GM12865 (cell line): Measurements from ENCODE around the gene RHOC.

Source experiments
- DNase-seq: peaks from one replicate; pipeline ENCODE4 v3.0.0; 2010; ENCODE audit warnings: low read depth
- H3K4me3 ChIP-seq: 2 replicates; pipeline ENCODE4 v1.5.1; 2011; ENCODE audit warnings: mild to moderate bottlenecking, low read depth, low read length, control low read depth
- TF ChIP-seq, protein P1 (sequence below): IDR thresholded peaks from 2 replicates; pipeline ENCODE4 v1.5.1; 2011; ENCODE audit warnings: low read length, control low read depth, low read depth, inconsistent platforms; ENCODE audit not compliant: insufficient read depth; ENCODE audit errors: missing control alignments

The RHOC gene

GRCh38 chr1:112678605-112679004, 28.3 kb downstream of the RHOC start:
- TF ChIP-seq, protein P1, sequence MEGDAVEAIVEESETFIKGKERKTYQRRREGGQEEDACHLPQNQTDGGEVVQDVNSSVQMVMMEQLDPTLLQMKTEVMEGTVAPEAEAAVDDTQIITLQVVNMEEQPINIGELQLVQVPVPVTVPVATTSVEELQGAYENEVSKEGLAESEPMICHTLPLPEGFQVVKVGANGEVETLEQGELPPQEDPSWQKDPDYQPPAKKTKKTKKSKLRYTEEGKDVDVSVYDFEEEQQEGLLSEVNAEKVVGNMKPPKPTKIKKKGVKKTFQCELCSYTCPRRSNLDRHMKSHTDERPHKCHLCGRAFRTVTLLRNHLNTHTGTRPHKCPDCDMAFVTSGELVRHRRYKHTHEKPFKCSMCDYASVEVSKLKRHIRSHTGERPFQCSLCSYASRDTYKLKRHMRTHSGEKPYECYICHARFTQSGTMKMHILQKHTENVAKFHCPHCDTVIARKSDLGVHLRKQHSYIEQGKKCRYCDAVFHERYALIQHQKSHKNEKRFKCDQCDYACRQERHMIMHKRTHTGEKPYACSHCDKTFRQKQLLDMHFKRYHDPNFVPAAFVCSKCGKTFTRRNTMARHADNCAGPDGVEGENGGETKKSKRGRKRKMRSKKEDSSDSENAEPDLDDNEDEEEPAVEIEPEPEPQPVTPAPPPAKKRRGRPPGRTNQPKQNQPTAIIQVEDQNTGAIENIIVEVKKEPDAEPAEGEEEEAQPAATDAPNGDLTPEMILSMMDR = no peak

GRCh38 chr1:112677501-112677900, 29.4 kb downstream of the RHOC start:
- TF ChIP-seq, protein P1 = no peak
- no peak overlapping the region for H3K4me3 ChIP-seq
- no peak for DNase-seq

More at GRCh38 chr1:112678605-112679004, 28.3 kb downstream of the RHOC start:
- DNase-seq = no peak
- H3K4me3 ChIP-seq = no peak overlapping the region

DNA sequence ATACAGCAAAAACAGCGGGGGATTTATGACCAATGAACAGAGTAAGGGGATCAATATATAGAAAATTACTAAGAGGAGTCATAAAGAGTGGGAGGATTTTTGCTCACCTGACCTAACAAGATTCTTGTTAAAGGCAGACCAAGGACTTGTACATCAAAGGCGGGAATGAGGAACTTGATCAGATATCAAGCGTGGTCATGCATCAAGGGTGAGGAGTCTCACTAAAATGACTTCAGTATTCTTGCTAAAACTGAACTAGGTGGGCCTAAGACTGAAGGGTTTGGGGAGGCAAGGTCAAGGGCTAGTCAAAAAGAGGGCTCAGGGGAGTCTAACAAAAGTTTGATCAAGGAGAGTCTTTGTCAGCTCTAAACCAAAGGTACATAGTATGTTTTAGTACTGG, 30.4 kb downstream of the RHOC start:
- no peak overlapping the region for H3K4me3 ChIP-seq
- no peak for DNase-seq
- TF ChIP-seq, protein P1 = no peak

DNA sequence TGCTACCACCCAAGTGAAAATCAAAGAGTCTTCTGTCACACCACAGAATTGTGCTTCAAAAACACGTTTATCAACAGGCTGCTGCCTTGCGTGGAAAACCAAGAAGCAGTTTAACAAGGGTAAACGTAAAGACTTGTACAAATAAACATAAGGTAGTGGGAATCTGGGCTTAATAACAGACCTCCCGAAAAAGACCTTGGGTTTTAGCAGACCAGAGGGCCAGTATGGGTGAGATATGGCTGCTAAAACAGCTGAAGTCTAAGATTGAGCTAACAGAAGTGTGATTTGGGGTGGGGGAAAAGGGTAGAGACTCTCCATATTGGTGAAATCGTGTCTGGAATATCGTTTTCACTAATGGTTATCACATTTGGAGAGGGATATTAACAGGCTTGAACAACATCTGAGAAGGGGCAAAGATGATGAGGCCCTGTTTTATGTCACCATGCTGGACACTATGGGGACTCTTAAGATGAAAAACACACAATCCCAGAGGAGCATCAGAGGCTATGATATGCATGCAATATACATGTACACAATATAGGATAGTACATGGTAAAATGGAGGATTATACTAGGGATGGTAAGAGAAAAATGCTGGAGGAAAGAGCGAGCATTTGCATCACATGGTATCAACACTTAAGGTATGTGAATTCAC, 31.1 kb downstream of the RHOC start:
- peak overlapping the region; percentile 90 for H3K4me3 ChIP-seq
- TF ChIP-seq, protein P1 = no peak
- DNase-seq = no peak

GRCh38 chr1:112674986-112675727, 31.8 kb downstream of the RHOC start:
- peak overlapping the region; percentile 90 for H3K4me3 ChIP-seq
- DNase-seq = no peak
- TF ChIP-seq, protein P1 = peak; percentile 12

DNA sequence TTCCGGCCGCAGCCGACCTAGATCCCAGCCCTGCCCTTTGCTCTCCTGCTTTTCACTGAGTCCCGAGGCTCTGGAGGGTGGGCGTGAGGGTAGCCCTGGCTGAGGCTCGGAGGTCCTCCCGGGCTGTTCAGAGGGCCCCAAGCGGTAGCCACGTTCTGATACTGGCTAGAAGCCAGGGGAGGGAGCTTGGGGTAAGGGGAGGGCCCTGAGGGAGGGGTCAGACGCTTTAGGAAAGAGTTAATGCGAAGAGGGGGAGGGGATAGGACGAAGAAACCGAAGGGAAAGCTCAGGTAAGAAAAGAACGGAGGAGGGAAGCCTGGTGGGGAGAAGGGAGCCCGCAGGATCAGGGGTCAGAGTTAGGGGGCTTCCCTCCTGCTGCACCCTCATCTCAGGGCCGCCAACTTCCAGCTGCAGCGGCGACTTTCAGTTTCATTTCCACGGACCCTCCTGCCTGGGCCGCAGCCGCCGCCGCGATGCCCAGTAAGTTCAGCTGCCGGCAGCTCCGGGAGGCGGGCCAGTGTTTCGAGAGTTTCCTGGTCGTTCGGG, 32.4 kb downstream of the RHOC start, which contains the start of gene MOV10:
MOV10 (plus strand) TSS at position 220 of the 546 bp plus-strand sequence; CDS start at position 474, 254 bp downstream.
- peak within 1 kb of the TSS; percentile 90 for H3K4me3 ChIP-seq
- DNase-seq = peak; percentile 82
- TF ChIP-seq, protein P1 = no peak
